HepG2 (cell line): Measurements from ENCODE around the gene WSB1. TPM values are rescaled to one million over a fixed set of nuclear protein-coding genes. Genes with fewer than 3 reads are reported as not detected.

Experiments
- ATAC-seq: fragments of 200-7000 bp; cut with Tn5 transposase; 3 replicates; pipeline ENCODE4 v1.9.1; 2020; ENCODE audit warnings: mild to moderate bottlenecking, moderate library complexity
- BruUV-seq: library from RNA; stranded (reverse); fragments of 400-500 nt; replicated peaks from 2 replicates; lab custom pipeline; 2021; lab: Mats Ljungman, UMichigan
- CTCF ChIA-PET: fragments of 300-600 bp; formaldehyde crosslinking; extraction: SDS; loops from one replicate; lab custom pipeline; 2021; ENCODE audit warnings: low total read pairs, inconsistent platforms, low intra/inter-chr PET ratio; lab: Yijun Ruan, JAX
- POLR2A ChIA-PET: fragments of 350-600 bp; sonication (Branson Sonifier 250); formaldehyde crosslinking; loops from one replicate; lab custom pipeline; 2020; ENCODE audit warnings: antibody characterized with exemption, inconsistent platforms; lab: Yijun Ruan, JAX
- DNase-seq: peaks from one replicate; pipeline ENCODE4 v3.0.0-alpha.2; 2015; ENCODE audit warnings: low spot score
- FAIRE-seq: peaks from 3 replicates; lab custom pipeline; 2011; peaks lifted over from hg19 to GRCh38; lab: Jason Lieb, UNC
- H2AFZ ChIP-seq: one replicate; pipeline ENCODE4 v1.6.1; 2011; ENCODE audit warnings: low read length, inconsistent platforms
- H3K27ac ChIP-seq: fragments of 300-600 bp; 3 replicates; pipeline ENCODE4 v1.8.0; 2011; ENCODE audit warnings: mixed run types, mild to moderate bottlenecking, mixed read lengths, low read length, inconsistent platforms; ENCODE audit not compliant: insufficient read depth; ENCODE audit errors: extremely low read length
- H3K27me3 ChIP-seq, 2 experiments: fragments of 200-600 bp in 1 of 2; 2 replicates in 1 of 2; 3 replicates in 1 of 2; pipeline versions ENCODE4 v1.6.0 to v1.8.0; 2011; ENCODE audit warnings: low read length in 2 of 2, mild to moderate bottlenecking in 2 of 2, moderate library complexity in 2 of 2, inconsistent platforms in 1 of 2; ENCODE audit not compliant: insufficient read depth in 2 of 2, control insufficient read depth in 1 of 2
- H3K36me3 ChIP-seq, 2 experiments: fragments of 200-600 bp in 1 of 2; replicated peaks in 1 of 2; 2 replicates in 1 of 2; 3 replicates in 1 of 2; pipeline versions ENCODE4 v1.5.1 to v1.8.0; 2011; ENCODE audit warnings: low read length in 2 of 2, inconsistent platforms in 1 of 2; ENCODE audit not compliant: insufficient read depth in 2 of 2, control insufficient read depth in 1 of 2
- H3K4me1 ChIP-seq: 2 replicates; pipeline ENCODE4 v1.5.1; 2012; ENCODE audit warnings: low read length, inconsistent platforms; ENCODE audit not compliant: insufficient read depth
- H3K4me2 ChIP-seq: 2 replicates; pipeline ENCODE4 v1.6.0; 2011; ENCODE audit warnings: low read depth, low read length, inconsistent platforms
- H3K4me3 ChIP-seq, 3 experiments: fragments of 200-600 bp in 1 of 3; sonication (generic), shearing (Covaris generic) in 1 of 3; replicated peaks in 1 of 3; 2 replicates each; pipeline ENCODE4 v1.5.1; 2011 to 2016; ENCODE audit warnings: low read length in 3 of 3, inconsistent platforms in 2 of 3, low read depth in 2 of 3, mild to moderate bottlenecking in 2 of 3, control low read depth in 1 of 3, mixed read lengths in 1 of 3; ENCODE audit not compliant: insufficient read depth in 1 of 3
- H3K79me2 ChIP-seq: one replicate; pipeline ENCODE4 v1.6.1; 2011; ENCODE audit warnings: low read length, inconsistent platforms; ENCODE audit not compliant: insufficient read depth
- H3K9ac ChIP-seq: 2 replicates; pipeline ENCODE4 v1.6.0; 2011; ENCODE audit warnings: mild to moderate bottlenecking, low read depth, low read length, inconsistent platforms; ENCODE audit not compliant: insufficient read depth
- H3K9me3 ChIP-seq: 2 replicates; pipeline ENCODE4 v1.5.1; 2012; ENCODE audit warnings: mild to moderate bottlenecking, low read length
- H4K20me1 ChIP-seq: 2 replicates; pipeline ENCODE4 v1.6.0; 2011; ENCODE audit warnings: inconsistent platforms, mild to moderate bottlenecking, low read length, moderate library complexity; ENCODE audit not compliant: insufficient read depth
- ARNTL ChIP-seq: sonication (generic); formaldehyde crosslinking; IDR thresholded peaks from 2 replicates; pipeline ENCODE4 v1.4.0; 2020; ENCODE audit warnings: mild to moderate bottlenecking, missing genetic modification reagents
- SRF ChIP-seq: IDR thresholded peaks from 2 replicates; pipeline ENCODE4 v1.6.1; 2011; ENCODE audit warnings: mild to moderate bottlenecking, low read depth, low read length, moderate library complexity
- USF2 ChIP-seq, 2 experiments: sonication (generic) in 1 of 2; formaldehyde crosslinking in 1 of 2; IDR thresholded peaks; 2 replicates each; pipeline versions ENCODE4 v1.5.1 to v1.6.1; 2011 to 2020; ENCODE audit warnings: borderline replicate concordance in 1 of 2, low read depth in 1 of 2, low read length in 1 of 2, mild to moderate bottlenecking in 1 of 2, missing genetic modification reagents in 1 of 2, moderate library complexity in 1 of 2
- ZFP90 ChIP-seq: sonication (generic); formaldehyde crosslinking; IDR thresholded peaks from 2 replicates; pipeline ENCODE4 v1.8.0; 2022; ENCODE audit warnings: missing genetic modification reagents, mild to moderate bottlenecking, inconsistent platforms, borderline replicate concordance
- ZNF460 ChIP-seq: sonication (generic); formaldehyde crosslinking; IDR thresholded peaks from 2 replicates; pipeline ENCODE4 v1.5.1; 2020; ENCODE audit warnings: missing genetic modification reagents, mild to moderate bottlenecking, borderline replicate concordance
- ZNF577 ChIP-seq: sonication (generic); formaldehyde crosslinking; IDR thresholded peaks from 2 replicates; pipeline ENCODE4 v1.4.0; 2020; ENCODE audit warnings: mild to moderate bottlenecking, low read depth, missing genetic modification reagents, borderline replicate concordance
- ZNF589 ChIP-seq: sonication (generic); formaldehyde crosslinking; conservative IDR thresholded peaks from 2 replicates; pipeline ENCODE4 v1.8.0; 2022; ENCODE audit warnings: mild to moderate bottlenecking, moderate library complexity, missing genetic modification reagents
- in situ Hi-C: cut with HindIII; loops from 2 replicates; pipeline ENCODE4 v1.10.0; 2017; ENCODE audit warnings: low pct_unique_long_range_greater_than_20kb; ENCODE audit not compliant: extremely low pct_ligation_motif_present
- intact Hi-C: fragments of 100-400 bp; cut with micrococcal nuclease; formaldehyde crosslinking; loops from one replicate; pipeline ENCODE4 v1.10.0; 2022; ENCODE audit not compliant: unreplicated experiment
- polyA plus RNA-seq, 8 experiments: library from polyadenylated mRNA; depleted of rRNA in 3 of 8; stranded (reverse) in 7 of 8; unstranded in 1 of 8; fragments of >200 nt; fragmentation: Illumina TruSeq in 4 of 8; extraction: Trizol in 4 of 8; gene quantifications; 2 replicates each; pipeline versions ENCODE4 v1.2.1 to v1.2.3, GENCODE V29; 2011 to 2016; ENCODE audit warnings: low read depth in 4 of 8, missing spikeins in 1 of 8, mixed read lengths in 1 of 8; ENCODE audit not compliant: insufficient read depth in 1 of 8
- total RNA-seq, 5 experiments: library from RNA; depleted of rRNA; stranded (reverse); fragments of >200 nt; fragmentation: Illumina TruSeq; extraction: Trizol; gene quantifications; 2 replicates each; pipeline ENCODE4 v1.2.3, GENCODE V29; 2016; ENCODE audit warnings: low read depth in 1 of 5
- TF ChIP-seq, protein P1 (sequence below): sonication (generic); formaldehyde crosslinking; IDR thresholded peaks from 2 replicates; pipeline ENCODE4 v1.4.0; 2020; ENCODE audit warnings: missing genetic modification reagents
- TF ChIP-seq, protein P2 (sequence below): sonication (generic); formaldehyde crosslinking; IDR thresholded peaks from 2 replicates; pipeline ENCODE4 v1.4.0; 2020; ENCODE audit warnings: missing genetic modification reagents, borderline replicate concordance

The WSB1 gene
- total and polyA plus RNA-seq, 2 of the 13 experiments (the other 11 are each of a cell fraction or from before 2014, with no cell fraction given): 81.3 to 294 TPM

DNA sequence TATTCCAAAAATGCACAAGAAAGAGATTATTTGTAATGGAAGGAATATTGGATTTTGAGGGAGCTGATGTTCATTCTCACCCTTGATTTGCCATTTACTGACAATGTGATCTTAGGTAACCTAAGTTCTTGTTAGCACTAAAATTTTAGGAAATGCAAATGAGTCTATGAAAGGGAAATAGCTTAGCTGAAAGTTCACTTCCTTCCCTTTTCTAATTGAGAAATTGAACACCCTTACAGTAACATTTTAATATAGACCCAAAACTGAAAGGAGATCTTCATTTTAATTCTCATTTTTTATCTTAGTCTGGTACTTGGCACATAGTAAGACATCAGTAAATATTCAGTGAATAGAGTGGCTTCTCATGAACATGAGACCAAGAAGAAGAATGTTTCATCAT, 10.9 kb upstream of the WSB1 start:
- no peaks in the 10 kb centered on the region for H4K20me1 ChIP-seq
- 0 out of 5 replicates have a peak, but pooled peaks cover 2 to 9% of the 10 kb centered on the region in 2 experiments for H3K27me3 ChIP-seq
- POLR2A ChIA-PET: no interaction called here
- peaks cover 21% of the 10 kb centered on the region for H3K4me1 ChIP-seq
- BruUV-seq: no TSS peak
- in situ Hi-C loops: no loop called here
- ATAC-seq: no peak
- H3K36me3 ChIP-seq: no peaks in the 10 kb centered on the region
- H2AFZ ChIP-seq: no peak overlapping the region
- CTCF ChIA-PET: no interaction called here
- intact Hi-C loops: no loop called here
- no peaks in the 10 kb centered on the region for H3K9me3 ChIP-seq
- H3K27ac ChIP-seq: no peak overlapping the region
- no peak for FAIRE-seq
- no peak overlapping the region for H3K9ac ChIP-seq
- DNase-seq: no peak
- H3K4me3 ChIP-seq: no peak overlapping the region
- no peaks in the 10 kb centered on the region for H3K79me2 ChIP-seq
- H3K4me2 ChIP-seq: no peak overlapping the region
- TF ChIP-seq ZNF577 (CRISPR knock-in tag) (no peak), ZNF460 (CRISPR knock-in tag) (no peak), ZFP90 (no peak), SRF (no peak), ARNTL (CRISPR knock-in tag) (no peak), ZNF589 (CRISPR knock-in tag) (no peak), USF2 (IDR thresholded peaks at IDR 0.05; ENCODE audit: low read depth, low read length) (no peak), USF2 (CRISPR knock-in tag; IDR thresholded peaks at IDR 0.05; ENCODE audit: borderline replicate concordance) (no peak)
- TF ChIP-seq, protein P1, sequence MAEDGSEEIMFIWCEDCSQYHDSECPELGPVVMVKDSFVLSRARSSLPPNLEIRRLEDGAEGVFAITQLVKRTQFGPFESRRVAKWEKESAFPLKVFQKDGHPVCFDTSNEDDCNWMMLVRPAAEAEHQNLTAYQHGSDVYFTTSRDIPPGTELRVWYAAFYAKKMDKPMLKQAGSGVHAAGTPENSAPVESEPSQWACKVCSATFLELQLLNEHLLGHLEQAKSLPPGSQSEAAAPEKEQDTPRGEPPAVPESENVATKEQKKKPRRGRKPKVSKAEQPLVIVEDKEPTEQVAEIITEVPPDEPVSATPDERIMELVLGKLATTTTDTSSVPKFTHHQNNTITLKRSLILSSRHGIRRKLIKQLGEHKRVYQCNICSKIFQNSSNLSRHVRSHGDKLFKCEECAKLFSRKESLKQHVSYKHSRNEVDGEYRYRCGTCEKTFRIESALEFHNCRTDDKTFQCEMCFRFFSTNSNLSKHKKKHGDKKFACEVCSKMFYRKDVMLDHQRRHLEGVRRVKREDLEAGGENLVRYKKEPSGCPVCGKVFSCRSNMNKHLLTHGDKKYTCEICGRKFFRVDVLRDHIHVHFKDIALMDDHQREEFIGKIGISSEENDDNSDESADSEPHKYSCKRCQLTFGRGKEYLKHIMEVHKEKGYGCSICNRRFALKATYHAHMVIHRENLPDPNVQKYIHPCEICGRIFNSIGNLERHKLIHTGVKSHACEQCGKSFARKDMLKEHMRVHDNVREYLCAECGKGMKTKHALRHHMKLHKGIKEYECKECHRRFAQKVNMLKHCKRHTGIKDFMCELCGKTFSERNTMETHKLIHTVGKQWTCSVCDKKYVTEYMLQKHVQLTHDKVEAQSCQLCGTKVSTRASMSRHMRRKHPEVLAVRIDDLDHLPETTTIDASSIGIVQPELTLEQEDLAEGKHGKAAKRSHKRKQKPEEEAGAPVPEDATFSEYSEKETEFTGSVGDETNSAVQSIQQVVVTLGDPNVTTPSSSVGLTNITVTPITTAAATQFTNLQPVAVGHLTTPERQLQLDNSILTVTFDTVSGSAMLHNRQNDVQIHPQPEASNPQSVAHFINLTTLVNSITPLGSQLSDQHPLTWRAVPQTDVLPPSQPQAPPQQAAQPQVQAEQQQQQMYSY (CRISPR knock-in tag): no peak
- TF ChIP-seq, protein P2, sequence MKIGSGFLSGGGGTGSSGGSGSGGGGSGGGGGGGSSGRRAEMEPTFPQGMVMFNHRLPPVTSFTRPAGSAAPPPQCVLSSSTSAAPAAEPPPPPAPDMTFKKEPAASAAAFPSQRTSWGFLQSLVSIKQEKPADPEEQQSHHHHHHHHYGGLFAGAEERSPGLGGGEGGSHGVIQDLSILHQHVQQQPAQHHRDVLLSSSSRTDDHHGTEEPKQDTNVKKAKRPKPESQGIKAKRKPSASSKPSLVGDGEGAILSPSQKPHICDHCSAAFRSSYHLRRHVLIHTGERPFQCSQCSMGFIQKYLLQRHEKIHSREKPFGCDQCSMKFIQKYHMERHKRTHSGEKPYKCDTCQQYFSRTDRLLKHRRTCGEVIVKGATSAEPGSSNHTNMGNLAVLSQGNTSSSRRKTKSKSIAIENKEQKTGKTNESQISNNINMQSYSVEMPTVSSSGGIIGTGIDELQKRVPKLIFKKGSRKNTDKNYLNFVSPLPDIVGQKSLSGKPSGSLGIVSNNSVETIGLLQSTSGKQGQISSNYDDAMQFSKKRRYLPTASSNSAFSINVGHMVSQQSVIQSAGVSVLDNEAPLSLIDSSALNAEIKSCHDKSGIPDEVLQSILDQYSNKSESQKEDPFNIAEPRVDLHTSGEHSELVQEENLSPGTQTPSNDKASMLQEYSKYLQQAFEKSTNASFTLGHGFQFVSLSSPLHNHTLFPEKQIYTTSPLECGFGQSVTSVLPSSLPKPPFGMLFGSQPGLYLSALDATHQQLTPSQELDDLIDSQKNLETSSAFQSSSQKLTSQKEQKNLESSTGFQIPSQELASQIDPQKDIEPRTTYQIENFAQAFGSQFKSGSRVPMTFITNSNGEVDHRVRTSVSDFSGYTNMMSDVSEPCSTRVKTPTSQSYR: no peak
